ENCODE measurements around the gene MPST.
A peak's percentile ranks its signal among the peaks of the same experiment; 100 is the strongest.
"Not testable (repeated sequence)": the region's sequence is repeated elsewhere in the genome, so short reads cannot be mapped to it uniquely, and the experiment has no call there.

Gene MPST

GRCh38 chr22:37019309-37020191 lies at the start of gene MPST, which contains the start of gene TST:
TSS of gene MPST (plus strand) at chr22:37019742. CDS start at chr22:37019837, 95 bp downstream.
TSS of gene TST (minus strand) at chr22:37019447. CDS start at chr22:37018732, 715 bp downstream.
- peak; percentile 82 for DNase-seq (ENCODE audit: low spot score)

DNA sequence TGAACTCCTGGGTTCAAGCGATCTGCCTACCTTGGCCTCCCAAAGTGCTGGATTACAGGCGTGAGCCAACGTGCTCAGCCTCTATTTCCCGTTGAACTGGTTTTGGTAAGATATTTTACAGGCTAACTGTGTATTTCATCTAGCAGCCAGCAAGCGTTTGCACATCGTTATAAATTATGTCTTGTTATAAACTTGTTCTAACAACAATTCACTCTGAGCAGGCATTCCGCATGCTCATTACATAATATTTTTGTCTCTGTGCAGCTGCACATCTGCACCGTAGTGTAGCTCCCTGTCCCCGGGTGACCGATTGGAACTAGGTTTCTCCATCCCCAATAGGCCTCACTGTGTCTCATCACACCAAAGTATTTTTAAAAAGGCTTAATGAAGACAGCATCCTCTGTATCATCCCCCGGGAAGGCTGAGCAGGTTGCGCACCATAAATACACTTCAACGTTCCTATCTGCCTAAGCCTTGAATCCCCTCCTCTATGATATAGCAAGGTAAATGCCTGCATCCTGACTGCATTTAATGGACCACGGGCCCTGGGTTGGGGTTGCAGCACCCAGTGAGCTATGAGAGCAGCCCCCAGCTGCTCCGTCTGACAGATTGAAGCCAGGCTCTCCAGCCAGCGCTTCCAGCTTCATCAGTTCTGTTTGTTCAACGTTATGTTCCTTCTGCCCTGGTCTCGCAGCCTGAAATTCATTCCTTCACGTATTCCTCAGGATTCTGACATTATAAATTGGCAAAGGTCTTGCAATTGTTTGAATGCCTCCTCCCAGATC lies 48.0 kb upstream of the MPST start:
- DNase-seq (ENCODE audit: low spot score): no peak

DNA sequence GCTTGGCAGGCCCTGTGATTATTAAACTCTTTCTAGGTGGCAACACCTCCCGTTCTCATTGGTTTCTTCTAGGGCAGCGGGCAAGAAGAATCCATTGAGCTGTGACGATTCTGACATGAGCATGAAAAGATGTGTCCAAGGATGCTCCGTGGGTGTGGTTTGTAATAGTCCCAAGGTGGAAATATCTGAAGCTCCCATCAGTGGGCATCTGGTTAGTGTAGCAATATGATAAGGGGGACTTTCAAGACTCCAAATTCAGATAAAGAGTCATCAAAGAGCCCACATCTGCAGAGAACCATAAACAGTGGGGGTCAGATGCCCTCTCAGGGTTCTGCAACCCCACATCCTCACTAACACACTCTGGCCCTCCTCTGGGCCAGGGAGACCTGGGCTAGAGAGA lies 42.9 kb upstream of the MPST start:
- no peak for DNase-seq (ENCODE audit: low spot score)

DNA sequence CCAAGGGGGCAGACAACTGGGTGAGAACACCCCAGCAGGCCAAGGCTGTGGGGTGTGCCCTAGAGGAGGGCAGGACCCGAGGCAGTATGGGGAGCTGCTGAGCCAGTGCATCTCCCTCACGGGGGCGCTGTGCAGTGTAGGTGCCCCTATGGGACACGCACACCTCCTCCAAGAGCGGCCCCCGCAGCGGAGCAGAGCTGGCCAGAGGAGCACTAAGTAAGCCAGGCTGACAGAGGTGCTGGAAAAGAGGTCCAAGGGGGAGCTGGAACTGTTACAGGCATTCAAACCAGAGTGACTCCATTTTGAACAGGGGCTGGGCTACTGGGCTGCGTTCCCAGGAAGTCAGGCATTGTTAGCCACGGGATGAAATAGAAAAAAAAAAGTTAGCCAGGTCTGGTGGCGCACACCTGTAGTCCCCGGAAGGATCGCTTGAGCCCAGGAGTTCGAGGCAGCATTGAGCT lies 42.1 kb upstream of the MPST start:
- DNase-seq (ENCODE audit: low spot score): peak; percentile 22

GRCh38 chr22:36977947-36978660 lies 41.4 kb upstream of the MPST start:
- peak; percentile 89 for DNase-seq (ENCODE audit: low spot score)

- no peak for DNase-seq (ENCODE audit: low spot score)
These were observed 40.3 kb upstream of the MPST start for GRCh38 chr22:36979016-36979910.

DNA sequence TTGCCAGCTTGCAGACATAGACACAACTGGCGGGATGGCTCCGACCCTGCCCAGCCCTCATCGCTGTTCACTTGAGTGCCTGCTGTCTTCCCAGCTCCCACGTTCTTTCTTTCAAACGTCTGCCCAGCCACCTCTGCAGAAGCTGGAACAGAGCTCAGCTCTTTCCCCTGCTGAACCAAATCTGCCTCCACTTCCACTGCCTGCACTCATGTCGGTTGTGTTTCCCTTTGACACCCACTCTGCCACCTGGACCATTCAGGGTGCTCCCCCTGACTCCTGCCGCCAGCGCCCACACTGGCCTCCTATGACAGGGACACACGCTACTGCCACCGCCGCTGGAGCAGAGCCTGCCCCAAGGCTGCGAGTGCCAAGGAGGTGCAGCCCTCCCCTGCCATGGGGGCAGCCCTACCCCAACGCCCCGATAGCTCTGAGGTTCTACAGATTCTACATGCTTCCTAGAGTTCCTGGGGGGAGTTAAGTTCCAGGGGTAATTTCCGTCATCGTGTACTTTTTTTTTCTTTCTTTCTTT lies 38.2 kb upstream of the MPST start:
- DNase-seq (ENCODE audit: low spot score): no peak

DNA sequence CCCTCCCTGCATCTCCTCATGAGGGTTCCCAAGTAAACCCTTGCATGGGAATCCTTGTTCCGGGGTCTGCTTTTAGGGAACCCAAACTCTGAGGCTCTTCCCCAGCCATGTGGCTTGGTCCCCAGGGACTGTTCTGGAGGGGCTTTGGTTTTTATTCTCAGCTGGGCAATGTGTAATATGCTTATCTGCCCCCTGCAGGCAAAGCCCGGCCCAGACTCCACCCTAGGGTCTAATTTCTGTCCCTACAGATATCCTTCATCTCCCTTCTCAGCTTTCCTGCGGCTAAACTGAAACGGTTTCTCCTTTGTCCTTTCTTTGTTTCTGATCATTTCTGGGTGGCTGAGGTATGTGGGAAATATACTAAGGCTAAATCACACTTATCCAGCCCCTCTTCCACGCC lies 37.4 kb upstream of the MPST start:
- no peak for DNase-seq (ENCODE audit: low spot score)

DNA sequence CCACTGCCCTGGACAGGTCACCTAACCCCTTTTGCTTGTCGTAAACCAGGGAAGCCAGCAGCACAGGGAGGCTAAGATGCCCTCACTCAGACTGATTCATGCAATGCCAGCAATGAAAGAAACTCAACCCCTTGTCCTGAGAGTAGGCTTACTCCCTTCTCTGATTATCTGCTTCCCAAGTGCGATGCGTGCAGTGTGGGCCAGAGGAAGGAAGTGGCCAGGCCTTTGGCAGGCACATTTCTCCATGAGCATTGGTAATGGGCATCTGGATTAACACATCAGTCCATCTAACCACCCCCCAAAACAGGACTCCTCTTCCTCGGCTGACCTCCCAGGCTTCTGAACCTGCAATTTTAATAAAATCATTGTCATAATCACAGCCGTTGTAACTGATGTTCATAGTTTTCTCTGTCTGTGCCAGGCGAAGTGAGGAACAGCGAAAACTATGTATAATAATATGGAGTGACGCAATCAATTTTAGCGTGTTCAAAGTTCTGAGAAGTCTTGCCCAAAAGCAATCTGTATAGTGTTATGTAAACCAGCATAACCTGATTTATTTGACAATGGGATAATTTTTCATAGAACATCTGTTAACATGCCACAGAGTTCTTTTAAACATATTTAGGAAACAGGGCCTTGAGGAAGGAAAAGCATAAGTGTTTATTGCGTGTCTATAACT lies 34.2 kb upstream of the MPST start:
- DNase-seq (ENCODE audit: low spot score): no peak

DNA sequence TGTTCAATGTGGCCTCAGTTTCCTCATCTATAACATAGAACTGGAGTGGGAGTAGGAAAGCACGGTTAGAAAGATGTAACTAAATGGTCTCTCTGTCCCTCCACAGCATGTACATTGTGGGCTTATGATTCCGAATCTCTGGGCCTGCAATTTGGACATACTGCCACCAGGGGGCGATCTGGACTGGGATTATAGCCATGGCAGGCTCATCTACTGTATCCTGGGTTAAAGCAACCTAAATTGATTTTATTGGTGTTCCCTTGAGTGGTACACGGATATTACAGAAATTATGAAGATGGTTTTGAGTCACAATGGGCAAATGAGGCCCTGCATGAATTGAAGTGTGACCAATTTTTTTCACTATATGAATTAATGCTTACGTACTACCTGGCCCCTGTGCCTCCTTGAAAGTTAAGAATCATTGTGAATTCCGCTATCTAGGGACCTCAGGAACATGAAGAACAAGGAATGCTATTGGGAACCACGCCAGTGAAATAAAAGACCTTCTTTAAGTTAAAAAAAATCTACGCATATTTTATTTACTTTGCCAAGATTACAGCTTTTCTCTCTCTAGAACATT lies 33.2 kb upstream of the MPST start:
- DNase-seq (ENCODE audit: low spot score): no peak

DNA sequence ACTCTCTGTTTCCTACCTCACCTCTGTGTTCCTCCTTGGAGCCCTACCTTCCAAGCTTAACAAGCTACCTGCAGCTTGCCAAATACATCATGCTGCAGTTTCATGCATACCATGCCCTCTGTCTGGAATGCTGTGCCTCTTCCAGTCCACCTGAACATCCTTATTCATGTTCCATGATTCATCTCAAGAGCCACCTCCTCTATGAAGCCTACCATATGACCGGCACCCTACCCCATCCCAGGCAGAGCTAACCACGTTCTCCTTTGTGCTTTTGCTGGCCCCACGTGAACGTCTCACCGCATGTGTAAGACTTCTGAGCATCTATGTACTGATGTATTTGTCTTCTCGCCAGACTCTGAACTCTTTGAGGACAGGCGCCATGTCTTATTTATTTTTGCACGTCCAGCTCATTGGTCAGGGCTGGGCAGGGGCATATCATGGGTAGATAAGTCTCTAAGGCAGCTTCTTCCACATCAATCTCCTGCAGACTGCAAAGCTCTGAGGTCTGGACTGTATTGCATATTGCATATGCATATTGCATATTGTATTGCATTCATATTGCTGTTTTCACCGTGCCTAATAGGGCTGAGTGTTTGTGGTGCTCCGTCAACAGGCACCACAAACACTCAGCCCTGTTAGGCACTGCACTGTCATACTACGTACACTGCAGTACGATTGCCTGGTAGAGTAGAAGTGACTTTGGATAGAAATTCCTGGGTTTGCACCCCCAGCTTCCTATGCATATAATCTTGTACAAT lies 31.3 kb upstream of the MPST start:
- DNase-seq (ENCODE audit: low spot score): no peak

GRCh38 chr22:36989012-36989411 lies 30.5 kb upstream of the MPST start:
- DNase-seq (ENCODE audit: low spot score): not testable (repeated sequence)

DNA sequence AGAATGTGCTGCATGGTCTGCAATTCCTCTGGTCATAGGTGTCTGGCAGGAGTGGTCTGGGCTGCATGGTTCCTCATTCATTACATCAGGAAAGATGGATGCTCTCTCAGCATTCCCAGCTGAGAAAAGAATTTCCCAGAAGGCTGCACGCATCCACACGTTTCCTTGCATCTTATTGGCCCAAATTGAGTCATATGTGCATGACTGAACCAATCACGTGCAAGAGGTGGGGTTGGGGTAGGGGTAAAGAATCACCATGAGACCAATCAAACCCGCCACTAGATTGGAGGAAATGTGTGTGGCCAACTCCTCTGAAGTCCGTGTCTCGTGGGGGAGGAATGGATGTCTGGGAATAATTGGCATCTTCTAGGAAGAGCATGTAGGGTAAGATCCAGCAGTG lies 29.1 kb upstream of the MPST start:
- no peak for DNase-seq (ENCODE audit: low spot score)

DNA sequence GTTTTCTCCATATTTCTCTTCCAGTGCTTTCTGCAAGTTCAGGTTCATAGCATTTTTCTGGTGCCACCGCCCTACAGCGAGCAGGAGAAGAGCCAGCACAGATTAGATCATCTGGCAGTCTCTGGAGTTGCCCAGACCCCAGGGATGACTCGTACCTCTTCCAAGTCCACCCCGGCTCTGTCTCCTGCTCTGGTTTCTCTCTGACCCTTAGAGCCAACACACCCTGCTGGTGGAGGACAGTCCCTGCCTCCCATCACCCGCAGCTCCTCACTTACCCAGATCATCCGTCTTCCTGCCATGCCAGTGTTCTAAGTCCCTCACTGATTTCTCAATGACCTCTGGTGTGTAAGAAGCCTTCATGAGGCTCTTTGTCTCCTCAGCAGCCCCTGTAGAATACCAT lies 28.3 kb upstream of the MPST start:
- no peak for DNase-seq (ENCODE audit: low spot score)

DNA sequence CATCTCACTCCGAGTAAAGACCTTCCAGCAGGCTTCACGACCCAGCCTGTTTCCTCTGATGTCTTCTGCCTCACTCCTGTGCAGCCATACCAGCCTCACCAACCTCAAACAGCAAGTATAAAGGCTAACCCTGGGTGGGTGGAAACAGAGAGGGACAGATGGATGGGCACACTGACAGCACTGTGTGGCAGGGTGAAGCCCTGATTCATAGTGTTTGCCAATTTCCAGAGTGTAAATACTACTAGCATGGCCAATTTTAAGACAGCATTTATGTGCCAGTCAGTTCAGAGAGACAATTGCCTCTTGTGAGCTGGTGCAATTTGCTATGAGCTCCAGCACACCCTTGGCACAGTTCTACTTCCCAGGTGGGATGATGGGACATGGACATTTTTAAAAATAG lies 21.8 kb upstream of the MPST start:
- no peak for DNase-seq (ENCODE audit: low spot score)

DNA sequence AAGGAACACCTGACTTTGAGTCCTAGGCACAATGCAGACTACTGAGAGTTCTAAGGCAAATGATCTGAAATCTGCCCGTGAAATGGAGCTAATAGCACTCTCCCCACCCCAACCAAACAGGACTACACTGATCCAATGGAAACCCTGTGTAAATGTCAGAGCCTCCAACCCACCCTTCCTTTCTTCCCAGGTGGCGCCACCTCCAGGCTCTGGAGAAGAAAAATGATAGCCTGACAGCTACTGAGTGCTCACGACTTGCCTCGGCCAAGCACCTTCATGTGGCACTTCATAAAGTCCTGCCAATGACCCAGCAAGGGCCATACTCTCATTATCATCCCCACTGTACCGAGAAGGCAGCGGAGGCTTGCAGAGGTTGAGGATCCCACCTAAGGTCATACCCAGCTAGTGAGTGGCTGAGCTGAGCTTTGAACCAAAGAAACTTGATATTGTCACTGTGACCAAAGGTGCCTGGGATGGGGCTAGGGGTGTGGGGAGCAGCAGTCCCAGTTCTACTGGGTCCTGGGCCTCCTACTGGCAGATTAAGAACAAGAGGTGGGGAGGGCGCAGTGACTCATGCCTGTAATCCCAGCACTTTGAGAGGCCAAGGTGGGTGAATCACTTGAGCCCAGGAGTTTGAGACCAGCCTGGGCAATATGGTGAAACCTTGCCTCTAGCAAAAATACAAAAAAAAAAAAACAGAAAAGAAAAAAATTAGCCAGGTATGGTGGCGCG lies 20.8 kb upstream of the MPST start:
- DNase-seq (ENCODE audit: low spot score): no peak

GRCh38 chr22:36999463-36999862 lies 20.1 kb upstream of the MPST start:
- DNase-seq (ENCODE audit: low spot score): no peak

DNA sequence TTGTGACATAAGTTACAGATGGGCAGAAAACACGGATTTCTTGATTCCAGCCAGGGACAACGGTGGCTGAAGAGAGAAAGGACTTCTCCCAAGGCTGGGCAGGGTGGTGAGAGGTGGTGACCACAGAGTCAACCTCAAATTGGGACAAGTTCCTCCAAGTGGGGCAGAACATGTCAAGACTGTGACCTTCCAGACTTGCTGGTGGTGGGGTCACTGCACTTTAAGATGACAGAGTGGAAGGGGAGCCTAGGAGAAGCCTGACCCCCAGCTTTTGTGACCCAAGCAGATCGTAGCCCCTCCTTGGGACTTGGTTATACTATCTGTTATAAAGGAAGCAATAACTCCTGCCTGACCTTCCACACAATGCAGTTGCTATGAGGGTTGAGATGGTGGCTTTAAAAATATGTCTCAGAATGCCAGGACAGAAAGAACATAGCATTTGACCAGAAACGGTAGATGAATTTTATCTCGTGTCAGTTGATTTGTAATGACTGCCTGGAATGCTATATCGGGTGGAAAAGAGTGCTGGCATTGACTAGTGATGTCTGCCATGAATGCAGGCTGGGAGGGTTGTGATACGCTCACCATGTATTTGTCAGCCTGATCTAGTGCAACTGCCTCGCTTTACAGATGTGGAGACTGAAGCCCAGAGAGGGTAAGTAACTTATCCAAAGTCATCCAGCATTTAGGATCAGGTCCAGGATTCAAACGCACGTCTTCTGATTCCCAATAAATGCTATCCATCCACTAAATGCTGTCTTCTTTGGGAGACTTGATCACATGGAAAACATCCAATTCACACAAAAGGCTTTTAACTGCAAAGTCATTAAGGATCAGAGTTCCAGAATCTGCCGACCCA lies 18.6 kb upstream of the MPST start:
- no peak for DNase-seq (ENCODE audit: low spot score)
